GM12873 (cell line): ENCODE measurements around the gene SLC47A2.

ENCODE experiments used
- TF ChIP-seq, protein P1 (sequence below): IDR thresholded peaks from 2 replicates; pipeline ENCODE4 v1.5.1; 2012; ENCODE audit warnings: low read depth, mild to moderate bottlenecking, moderate library complexity, low read length, control low read depth; ENCODE audit not compliant: insufficient read depth; ENCODE audit errors: missing control alignments

SLC47A2 gene

DNA sequence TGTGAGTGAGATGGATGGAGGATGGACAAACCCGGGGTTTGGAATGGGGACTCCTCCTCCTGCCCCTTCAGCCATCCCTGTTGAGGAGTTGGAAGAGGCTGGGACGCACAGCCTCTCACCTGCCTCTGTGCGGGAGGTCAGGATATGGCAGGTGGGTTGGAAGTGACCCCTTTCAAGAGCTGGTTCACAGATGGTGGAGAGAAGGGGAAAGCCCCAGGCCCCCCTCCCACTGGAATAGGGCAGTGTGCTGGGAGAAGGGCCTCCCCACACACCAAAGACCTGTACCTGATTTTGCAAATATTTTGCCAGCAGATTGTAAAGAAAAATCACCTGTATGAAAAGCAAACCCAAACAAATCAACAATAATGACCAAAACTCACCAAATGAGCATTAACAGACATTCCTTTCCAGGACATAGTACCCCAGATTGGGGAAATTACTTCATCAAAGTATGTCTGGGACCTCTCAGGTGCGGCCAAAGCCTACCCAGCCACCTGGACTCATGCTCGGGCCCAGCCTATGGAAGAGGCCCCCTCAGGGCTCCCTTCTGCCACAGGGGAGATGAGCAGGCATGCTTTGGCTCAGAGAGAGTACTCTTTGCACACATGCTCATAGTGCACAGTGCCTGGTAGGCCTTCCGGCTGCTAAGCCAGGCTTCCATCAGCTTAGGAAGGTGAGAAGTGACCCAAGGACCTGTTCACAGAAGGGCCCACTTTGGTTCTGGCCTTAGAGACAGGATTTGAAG is 7.8 kb downstream of the SLC47A2 start:
- TF ChIP-seq, protein P1, sequence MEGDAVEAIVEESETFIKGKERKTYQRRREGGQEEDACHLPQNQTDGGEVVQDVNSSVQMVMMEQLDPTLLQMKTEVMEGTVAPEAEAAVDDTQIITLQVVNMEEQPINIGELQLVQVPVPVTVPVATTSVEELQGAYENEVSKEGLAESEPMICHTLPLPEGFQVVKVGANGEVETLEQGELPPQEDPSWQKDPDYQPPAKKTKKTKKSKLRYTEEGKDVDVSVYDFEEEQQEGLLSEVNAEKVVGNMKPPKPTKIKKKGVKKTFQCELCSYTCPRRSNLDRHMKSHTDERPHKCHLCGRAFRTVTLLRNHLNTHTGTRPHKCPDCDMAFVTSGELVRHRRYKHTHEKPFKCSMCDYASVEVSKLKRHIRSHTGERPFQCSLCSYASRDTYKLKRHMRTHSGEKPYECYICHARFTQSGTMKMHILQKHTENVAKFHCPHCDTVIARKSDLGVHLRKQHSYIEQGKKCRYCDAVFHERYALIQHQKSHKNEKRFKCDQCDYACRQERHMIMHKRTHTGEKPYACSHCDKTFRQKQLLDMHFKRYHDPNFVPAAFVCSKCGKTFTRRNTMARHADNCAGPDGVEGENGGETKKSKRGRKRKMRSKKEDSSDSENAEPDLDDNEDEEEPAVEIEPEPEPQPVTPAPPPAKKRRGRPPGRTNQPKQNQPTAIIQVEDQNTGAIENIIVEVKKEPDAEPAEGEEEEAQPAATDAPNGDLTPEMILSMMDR: no peak

DNA sequence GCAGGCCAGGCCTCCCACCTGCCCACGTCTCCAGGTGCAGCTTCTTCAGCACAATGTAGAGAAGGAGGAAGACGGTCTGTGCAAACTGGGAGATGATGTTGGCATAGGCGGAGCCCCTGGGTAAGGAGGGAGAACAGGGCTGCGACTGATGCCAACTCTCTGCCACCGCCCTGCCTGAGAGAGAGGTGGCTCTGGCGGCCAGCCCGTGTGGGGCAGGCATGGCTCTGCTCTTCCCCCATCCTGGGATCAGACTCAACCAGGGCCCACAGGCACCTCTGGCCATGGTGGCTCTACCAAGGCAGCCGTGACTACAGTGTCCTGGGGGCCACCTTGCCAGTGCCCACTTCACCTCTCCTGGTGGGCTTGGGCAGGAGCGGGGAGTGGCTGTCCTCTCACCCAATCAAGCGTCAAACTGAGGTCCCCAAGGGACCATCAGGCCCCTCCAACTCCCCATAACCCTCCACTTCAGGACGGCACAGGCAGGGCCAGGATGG is 8.6 kb downstream of the SLC47A2 start:
- TF ChIP-seq, protein P1: no peak

DNA sequence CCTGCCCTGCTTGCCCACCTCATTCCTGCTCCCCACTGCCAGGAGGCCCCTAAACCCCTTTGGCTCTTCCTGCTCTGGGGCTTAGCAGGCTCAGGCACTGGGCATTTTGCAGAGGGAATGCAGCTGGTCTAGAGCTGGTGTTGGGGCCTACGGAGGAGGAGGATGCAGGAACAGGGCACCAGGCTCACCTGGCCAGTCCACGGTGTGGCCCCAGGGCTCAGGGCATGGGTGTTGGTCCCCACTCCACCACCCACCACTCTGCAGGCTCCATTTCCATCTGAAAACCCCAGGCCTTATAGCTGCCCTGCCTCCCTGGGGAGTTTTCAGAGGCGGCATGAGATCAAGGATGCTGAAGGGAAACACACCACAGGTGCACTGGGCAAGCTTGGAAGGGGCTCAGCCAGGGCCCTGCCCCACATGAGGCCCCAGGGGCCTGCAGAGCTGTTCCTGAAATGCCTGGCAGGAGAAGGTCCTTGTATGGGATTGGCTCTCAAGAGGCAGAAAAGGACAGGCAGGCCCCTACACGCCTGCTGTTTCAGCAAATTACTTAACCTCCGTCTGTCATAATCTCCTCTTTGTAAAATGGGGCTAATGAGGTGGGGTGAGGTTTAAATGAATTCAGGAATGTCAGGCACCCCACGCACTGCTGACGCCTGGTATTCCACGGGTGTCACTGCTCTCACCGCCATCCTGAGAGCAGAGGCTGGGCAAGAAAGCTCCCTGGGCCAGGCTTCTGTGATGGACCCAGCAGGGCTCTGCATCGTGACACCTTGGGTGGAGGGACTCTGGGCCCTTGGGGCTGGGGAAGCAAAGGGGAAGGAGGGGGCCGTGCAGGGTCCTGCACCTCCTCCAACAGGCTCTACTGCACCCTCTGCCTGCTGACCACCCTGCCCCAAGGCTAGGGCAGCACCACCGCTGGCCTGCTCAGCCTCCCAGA is 9.3 kb downstream of the SLC47A2 start:
- TF ChIP-seq, protein P1: no peak

DNA sequence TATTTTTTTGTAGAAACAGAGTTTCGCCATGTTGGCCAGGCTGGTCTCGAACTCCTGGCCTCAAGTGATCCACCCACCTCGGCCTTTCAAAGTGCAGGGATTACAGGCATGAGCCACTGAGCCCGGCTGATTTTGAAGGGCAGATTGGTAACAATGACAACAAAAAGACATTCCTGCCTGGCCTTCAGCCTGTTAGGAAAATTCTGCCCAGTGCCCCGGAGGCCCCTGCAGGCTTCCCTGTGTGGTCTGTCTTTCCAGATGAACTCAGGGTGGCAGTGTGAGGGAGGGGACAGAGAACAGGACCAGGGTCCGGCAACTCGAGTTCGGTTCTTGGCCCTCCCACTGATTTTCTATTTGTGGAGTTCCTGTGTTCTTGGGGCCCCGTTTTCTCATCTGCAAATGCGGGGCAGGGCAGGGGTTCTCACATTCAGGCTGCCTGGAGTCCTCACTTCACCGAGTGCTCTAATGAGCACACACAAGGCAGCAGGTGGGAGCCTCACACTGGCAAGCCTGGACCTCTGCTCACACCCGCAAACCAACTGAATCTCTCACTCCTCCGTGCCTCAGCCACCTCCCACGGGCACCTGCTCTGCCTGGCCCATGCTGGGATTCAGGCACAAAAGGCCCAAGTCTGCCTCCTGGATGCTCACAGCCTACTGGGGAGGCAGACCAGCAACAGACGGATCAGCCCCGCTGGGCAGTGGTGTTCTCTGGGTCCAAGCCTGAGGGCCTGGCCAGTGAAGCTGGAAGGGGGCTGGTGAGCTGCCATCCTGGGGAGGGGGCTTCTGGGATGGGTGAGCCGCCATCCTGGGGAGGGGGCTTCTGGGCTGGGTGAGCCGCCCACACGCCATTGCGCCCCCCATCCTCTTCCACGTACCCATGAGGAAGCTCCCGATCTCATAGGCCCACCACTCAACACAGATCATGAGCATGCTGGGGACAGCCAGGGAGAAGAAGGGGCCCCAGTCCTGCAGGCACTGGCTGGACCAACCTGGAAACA is 10.3 kb downstream of the SLC47A2 start:
- TF ChIP-seq, protein P1: no peak

DNA sequence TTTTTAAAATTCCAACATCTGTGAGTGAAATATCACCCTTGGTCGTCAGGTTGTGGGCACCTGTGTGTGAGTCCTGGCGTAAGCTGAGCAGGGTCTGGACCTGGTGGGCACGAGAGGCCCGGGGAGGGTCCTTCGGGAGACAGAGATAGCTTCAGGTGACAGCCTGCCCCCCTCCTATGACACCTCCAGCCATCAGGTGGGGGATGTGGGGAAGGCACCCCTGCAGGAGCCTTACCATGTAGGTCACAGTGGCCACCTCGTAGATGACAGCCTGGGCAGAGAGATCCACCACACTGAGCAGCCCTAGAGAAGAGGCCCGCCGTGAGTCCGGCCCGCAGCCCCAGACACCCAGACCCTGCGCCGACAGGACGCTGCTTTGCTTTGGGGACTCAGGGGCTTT is 11.2 kb downstream of the SLC47A2 start:
- TF ChIP-seq, protein P1: no peak

DNA sequence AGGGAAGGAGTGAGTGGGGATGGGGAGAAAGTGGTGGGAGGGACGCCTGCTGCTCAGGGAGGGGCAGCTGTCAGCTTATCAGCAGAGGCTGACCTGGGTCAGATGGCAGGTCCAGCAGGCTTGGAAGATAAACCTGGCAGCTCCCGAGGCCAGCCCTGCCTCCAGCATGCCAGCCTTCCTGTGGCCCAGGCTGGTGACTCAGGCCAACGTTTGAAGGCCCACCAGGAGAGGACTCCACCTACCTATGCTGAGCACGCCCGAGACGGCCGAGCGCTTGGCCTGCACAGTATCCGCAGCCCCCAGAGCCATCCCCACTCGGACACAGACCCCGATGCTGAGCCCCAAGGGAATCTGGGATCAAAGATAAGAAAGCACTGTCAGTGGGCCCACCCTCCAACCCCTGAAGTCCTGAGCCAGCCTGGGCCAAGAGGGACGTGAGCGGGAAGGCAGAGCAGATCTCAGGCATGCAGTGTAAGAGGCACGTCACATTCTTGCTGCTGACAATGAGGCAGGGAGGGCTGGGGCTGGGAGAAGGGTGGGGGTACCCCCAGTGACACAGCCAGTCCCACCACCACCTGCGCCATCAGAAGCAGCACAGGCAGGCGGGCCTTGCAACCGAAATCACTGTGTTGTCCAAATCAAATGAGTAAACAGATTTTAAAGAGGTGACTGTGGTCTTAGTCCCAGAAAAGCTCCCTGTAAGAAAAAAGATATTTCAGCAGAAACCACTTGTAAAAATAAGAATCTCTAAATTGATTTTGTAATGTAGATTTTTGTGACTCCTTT is 12.4 kb downstream of the SLC47A2 start:
- TF ChIP-seq, protein P1: no peak
